ENCODE data around the gene ITCH.

ITCH gene

DNA sequence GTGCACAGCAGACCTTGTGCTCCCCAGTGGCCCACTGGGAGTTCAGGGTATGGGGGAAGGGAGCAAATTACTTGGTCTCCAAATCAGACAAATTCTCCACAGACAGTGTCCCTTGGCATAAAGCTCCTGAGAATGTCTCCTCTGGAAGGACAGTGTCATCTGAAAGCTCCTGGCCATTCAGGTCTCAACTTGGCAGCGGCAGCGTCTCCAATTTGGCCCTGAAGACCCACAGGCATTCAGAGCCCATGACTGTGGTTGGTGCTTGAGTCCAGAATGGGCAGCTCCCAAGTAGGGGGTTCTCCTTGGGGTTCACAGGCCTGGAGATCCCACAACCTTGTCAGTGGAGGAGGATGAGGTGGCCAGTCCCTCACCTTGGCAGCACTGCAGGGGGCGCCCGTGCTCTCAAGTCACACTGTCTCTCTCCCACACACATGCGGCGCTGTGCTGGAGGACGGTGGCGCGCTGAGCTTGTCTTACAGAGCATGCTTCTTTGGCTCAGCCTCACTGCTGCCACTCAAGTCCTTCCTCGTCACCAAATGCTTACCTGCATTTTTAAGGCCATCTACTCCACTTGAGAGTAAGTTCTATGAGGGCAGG, 173.8 kb downstream of the ITCH start:
- FAIRE-seq (no peak), DNase-seq (ENCODE audit: insufficient read length) (no peak)
- TF ChIP-seq POLR2A (IDR thresholded peaks at IDR 0.05; ENCODE audit: low read depth, low read length) (no peak), POLR2AphosphoS5 (IDR thresholded peaks at IDR 0.05; ENCODE audit: low read depth, low read length) (no peak), TAF1 (IDR thresholded peaks at IDR 0.05; ENCODE audit: borderline replicate concordance, low read depth, low read length) (no peak)

DNA sequence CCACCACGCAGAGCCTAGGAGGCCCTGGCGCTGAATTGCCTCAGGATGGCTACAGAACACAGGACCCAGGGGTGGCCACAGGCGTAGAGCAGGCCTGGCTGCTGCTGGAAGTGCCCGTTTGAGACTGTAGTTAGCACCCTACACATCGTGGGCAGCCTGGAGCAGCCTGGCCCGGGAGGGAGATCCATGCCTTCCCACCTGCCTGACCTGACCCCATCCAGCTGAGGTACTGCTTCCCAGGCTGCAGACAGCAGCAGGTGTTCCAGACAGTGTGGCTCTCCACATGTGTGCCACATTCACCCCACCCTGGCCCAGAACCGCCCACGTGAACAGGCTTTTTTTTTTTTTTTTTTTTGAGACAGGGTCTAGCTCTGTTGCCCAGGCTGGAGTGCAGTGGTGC, 174.6 kb downstream of the ITCH start:
- TF ChIP-seq TAF1 (IDR thresholded peaks at IDR 0.05; ENCODE audit: borderline replicate concordance, low read depth, low read length) (no peak), POLR2A (IDR thresholded peaks at IDR 0.05; ENCODE audit: low read depth, low read length) (no peak), POLR2AphosphoS5 (IDR thresholded peaks at IDR 0.05; ENCODE audit: low read depth, low read length) (no peak)
- DNase-seq (ENCODE audit: insufficient read length) (no peak), FAIRE-seq (no peak)

- no peak for DNase-seq (ENCODE audit: insufficient read length)
- peak; percentile 67 for FAIRE-seq
- TF ChIP-seq TAF1 (IDR thresholded peaks at IDR 0.05; ENCODE audit: borderline replicate concordance, low read depth, low read length): no peak
- TF ChIP-seq POLR2A (IDR thresholded peaks at IDR 0.05; ENCODE audit: low read depth, low read length): no peak
- TF ChIP-seq POLR2AphosphoS5 (IDR thresholded peaks at IDR 0.05; ENCODE audit: low read depth, low read length): no peak
Measured at GRCh38 chr20:34538671-34539123, 175.6 kb downstream of the ITCH start.

DNA sequence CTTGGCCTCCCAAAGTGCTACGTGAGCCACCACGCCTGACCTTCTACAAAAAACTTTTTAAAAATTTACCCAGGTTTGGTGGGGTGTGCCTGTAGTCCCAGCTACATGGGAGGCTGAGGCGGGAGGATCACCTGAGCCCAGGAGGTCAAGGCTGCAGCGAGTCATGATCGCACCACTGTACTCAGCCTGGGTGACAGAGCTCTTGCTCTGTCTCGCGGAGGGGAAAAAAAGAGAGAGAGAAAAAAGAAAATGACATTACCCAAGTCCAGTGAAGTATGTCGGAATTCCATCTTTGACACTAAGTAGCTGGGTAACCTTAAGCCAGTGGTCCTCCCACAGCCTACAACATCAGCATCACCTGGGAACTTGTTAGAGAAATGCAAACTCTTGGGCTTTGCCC, 176.7 kb downstream of the ITCH start:
- DNase-seq (ENCODE audit: insufficient read length): no peak
- TF ChIP-seq POLR2AphosphoS5 (IDR thresholded peaks at IDR 0.05; ENCODE audit: low read depth, low read length) (no peak), POLR2A (IDR thresholded peaks at IDR 0.05; ENCODE audit: low read depth, low read length) (no peak), TAF1 (IDR thresholded peaks at IDR 0.05; ENCODE audit: borderline replicate concordance, low read depth, low read length) (no peak)
- FAIRE-seq: no peak

DNA sequence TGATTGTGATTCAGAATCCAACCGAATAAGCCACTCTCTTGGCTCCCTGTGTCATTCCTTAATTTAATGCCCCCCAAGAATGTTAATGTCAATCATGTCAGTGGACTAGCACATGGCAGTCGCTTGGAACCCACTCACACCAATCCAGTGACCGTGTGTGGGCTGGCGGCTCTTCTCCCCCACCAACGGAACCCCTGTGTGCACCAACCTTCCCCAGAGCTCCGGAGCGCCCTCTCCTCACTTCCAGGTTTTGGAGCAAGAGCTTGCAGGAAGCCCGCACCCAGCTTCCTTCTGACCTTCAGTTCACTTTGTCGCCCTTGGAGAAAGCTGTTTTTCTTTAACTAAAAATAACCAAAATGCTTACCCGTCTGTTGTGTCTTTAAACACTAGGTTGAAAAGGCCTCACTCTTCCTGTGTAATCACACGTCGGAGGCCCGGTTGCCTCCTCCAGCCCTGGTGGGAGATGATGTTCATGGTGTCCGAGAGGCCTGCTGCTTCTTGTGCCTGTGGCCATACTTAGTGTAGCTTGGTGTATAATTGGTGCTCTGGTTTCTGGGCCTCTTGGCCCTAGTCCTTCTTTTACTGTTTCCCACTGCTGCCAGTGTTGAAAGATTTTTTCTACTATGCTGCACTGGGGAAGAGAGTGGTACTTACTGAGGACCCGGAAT, 177.7 kb downstream of the ITCH start:
- DNase-seq (ENCODE audit: insufficient read length): no peak

GRCh38 chr20:34541264-34541901, 178.3 kb downstream of the ITCH start:
- FAIRE-seq: no peak
- TF ChIP-seq POLR2A (IDR thresholded peaks at IDR 0.05; ENCODE audit: low read depth, low read length) (no peak), TAF1 (IDR thresholded peaks at IDR 0.05; ENCODE audit: borderline replicate concordance, low read depth, low read length) (no peak), POLR2AphosphoS5 (IDR thresholded peaks at IDR 0.05; ENCODE audit: low read depth, low read length) (no peak)
- no peak for DNase-seq (ENCODE audit: insufficient read length)

More for the DNA sequence above, 177.7 kb downstream of the ITCH start:
- FAIRE-seq: no peak
- no peak for TF ChIP-seq POLR2A (IDR thresholded peaks at IDR 0.05; ENCODE audit: low read depth, low read length)
- TF ChIP-seq TAF1 (IDR thresholded peaks at IDR 0.05; ENCODE audit: borderline replicate concordance, low read depth, low read length): no peak
- TF ChIP-seq POLR2AphosphoS5 (IDR thresholded peaks at IDR 0.05; ENCODE audit: low read depth, low read length): no peak

DNA sequence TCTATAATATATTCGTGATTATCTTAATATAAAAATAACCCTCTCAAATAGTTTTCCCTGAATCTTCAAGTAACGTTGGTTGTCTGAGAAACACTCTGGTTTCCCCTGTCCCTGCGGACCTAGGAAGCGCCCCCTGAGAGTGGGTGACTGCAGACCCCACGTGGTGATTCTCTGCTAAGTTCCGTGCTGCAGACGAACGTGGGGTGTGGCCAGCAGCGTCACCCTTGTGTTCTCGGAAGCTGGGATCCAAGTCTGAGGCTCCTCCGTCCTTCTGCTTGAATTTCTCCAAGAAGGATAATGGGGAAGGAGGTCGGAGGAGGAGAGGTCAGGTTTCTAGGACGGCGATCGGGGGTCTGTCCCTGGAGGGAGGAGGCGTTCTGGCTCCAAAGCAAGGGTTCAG, 178.8 kb downstream of the ITCH start:
- no peak for TF ChIP-seq TAF1 (IDR thresholded peaks at IDR 0.05; ENCODE audit: borderline replicate concordance, low read depth, low read length)
- TF ChIP-seq POLR2AphosphoS5 (IDR thresholded peaks at IDR 0.05; ENCODE audit: low read depth, low read length): no peak
- TF ChIP-seq POLR2A (IDR thresholded peaks at IDR 0.05; ENCODE audit: low read depth, low read length): no peak
- DNase-seq (ENCODE audit: insufficient read length) (no peak), FAIRE-seq (no peak)

- no peak for TF ChIP-seq TAF1 (IDR thresholded peaks at IDR 0.05; ENCODE audit: borderline replicate concordance, low read depth, low read length)
- FAIRE-seq (no peak), DNase-seq (ENCODE audit: insufficient read length) (no peak)
Measured at GRCh38 chr20:34542439-34542838, 179.4 kb downstream of the ITCH start.

GRCh38 chr20:34543463-34544056, 180.5 kb downstream of the ITCH start:
- FAIRE-seq: no peak
- TF ChIP-seq POLR2A (IDR thresholded peaks at IDR 0.05; ENCODE audit: low read depth, low read length) (no peak), POLR2AphosphoS5 (IDR thresholded peaks at IDR 0.05; ENCODE audit: low read depth, low read length) (no peak), TAF1 (IDR thresholded peaks at IDR 0.05; ENCODE audit: borderline replicate concordance, low read depth, low read length) (no peak)
- DNase-seq (ENCODE audit: insufficient read length): no peak

DNA sequence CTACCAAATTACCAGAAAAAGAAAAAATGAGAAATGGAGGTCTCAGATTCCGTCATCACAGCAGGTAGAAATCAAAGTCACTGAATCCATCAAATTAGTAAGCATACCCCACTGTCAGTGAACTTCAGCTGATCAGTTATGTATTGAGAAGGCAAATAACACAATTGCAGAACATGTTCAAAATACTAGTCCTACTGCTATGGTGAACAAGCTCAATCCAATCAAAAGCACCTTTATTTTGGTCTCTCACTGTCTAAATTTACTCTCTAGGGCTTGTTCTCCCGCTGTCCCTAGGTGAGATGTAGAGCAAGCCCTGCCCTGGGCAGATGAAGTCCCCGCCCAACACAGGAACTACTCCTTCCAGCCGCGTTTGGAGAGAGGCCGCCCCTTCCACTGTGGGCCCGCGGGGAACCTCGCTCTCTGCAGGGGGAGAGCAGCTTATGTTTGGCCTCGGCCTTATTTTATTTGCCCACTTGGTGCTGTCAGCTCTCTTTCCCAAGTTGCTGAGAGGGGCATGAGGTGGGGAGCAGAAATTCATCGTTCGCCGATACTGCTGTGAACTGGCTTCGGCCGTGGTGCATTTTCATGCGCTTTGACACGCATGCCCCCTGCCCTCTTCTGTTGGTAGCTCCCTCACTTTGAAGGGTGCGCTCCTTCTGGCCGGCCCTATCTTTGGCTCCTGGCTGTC, 181.2 kb downstream of the ITCH start:
- FAIRE-seq: no peak
- no peak for DNase-seq (ENCODE audit: insufficient read length)
- TF ChIP-seq POLR2AphosphoS5 (IDR thresholded peaks at IDR 0.05; ENCODE audit: low read depth, low read length): no peak
- no peak for TF ChIP-seq POLR2A (IDR thresholded peaks at IDR 0.05; ENCODE audit: low read depth, low read length)
- TF ChIP-seq TAF1 (IDR thresholded peaks at IDR 0.05; ENCODE audit: borderline replicate concordance, low read depth, low read length): no peak

GRCh38 chr20:34546751-34547181, 183.7 kb downstream of the ITCH start:
- FAIRE-seq (no peak), DNase-seq (ENCODE audit: insufficient read length) (no peak)
- TF ChIP-seq POLR2AphosphoS5 (IDR thresholded peaks at IDR 0.05; ENCODE audit: low read depth, low read length): no peak
- TF ChIP-seq TAF1 (IDR thresholded peaks at IDR 0.05; ENCODE audit: borderline replicate concordance, low read depth, low read length): no peak
- TF ChIP-seq POLR2A (IDR thresholded peaks at IDR 0.05; ENCODE audit: low read depth, low read length): no peak
